Activated naive CD8-positive, alpha-beta T cell treated with anti-CD3 and anti-CD28 coated beads, Interleukin-2, amount 10 ng/mL, durations not matched to agents 7 days and 5 days (primary cell): ENCODE results near the gene SLC7A5. TPM values are rescaled to one million over a fixed set of nuclear protein-coding genes. Genes with fewer than 3 reads are reported as not detected.
"Not testable (repeated sequence)": the region's sequence is repeated elsewhere in the genome, so short reads cannot be mapped to it uniquely, and the experiment has no call there.

Experiments
- ATAC-seq: fragments of 150-1000 bp; cut with Tn5 transposase; one replicate; pipeline ENCODE4 v1.10.0; 2021; ENCODE audit warnings: low read depth, moderate library complexity
- POLR2A ChIA-PET: fragments of 350-600 bp; sonication (Branson Sonifier 250); formaldehyde crosslinking; loops from one replicate; lab custom pipeline; 2021; ENCODE audit warnings: antibody characterized with exemption; lab: Charles Lee
- DNase-seq: peaks from one replicate; pipeline ENCODE4 v3.0.0; 2021
- H3K27ac Mint-ChIP-seq: one replicate; pipeline ENCODE4 v1.8.0; 2022; ENCODE audit warnings: mild to moderate bottlenecking, mixed read lengths
- H3K27me3 Mint-ChIP-seq: one replicate; pipeline ENCODE4 v1.8.0; 2022; ENCODE audit warnings: mild to moderate bottlenecking, moderate library complexity, mixed read lengths
- H3K36me3 Mint-ChIP-seq: one replicate; pipeline ENCODE4 v1.8.0; 2021; ENCODE audit warnings: mild to moderate bottlenecking, mixed read lengths
- H3K4me1 Mint-ChIP-seq: one replicate; pipeline ENCODE4 v1.8.0; 2021; ENCODE audit warnings: mixed read lengths
- H3K4me3 Mint-ChIP-seq: one replicate; pipeline ENCODE4 v1.8.0; 2022; ENCODE audit warnings: mild to moderate bottlenecking, moderate library complexity, mixed read lengths
- H3K9me3 Mint-ChIP-seq: one replicate; pipeline ENCODE4 v1.8.0; 2021; ENCODE audit warnings: mixed read lengths
- total RNA-seq, 2 experiments: library from RNA; stranded (reverse); gene quantifications; one replicate each; pipeline ENCODE4 v1.2.3, GENCODE V29; 2021

Gene SLC7A5
- total RNA-seq, 2 experiments from 2014 or later: 59.2 to 63.9 TPM

- no peak for DNase-seq
- H3K4me3 Mint-ChIP-seq: no peak overlapping the region
- no peak overlapping the region for H3K27ac Mint-ChIP-seq
- no peak for ATAC-seq
- H3K36me3 Mint-ChIP-seq: no peaks in the 10 kb centered on the region
- H3K4me1 Mint-ChIP-seq: peaks cover 8% of the 10 kb centered on the region
- peaks cover 5% of the 10 kb centered on the region for H3K9me3 Mint-ChIP-seq
- POLR2A ChIA-PET: interaction anchor here (0.9 to 2.4 kb wide), 2 partner anchors 16 to 31 kb away, joined by 3 to 9 read pairs; no protein-coding TSS in a partner anchor
- H3K27me3 Mint-ChIP-seq: no peaks in the 10 kb centered on the region
Observed at GRCh38 chr16:87822108-87822970, 47.0 kb downstream of the SLC7A5 start.

GRCh38 chr16:87821376-87822107 is 47.8 kb downstream of the SLC7A5 start:
- H3K27ac Mint-ChIP-seq: peak overlapping the region; percentile 70
- POLR2A ChIA-PET: interaction anchor here (0.9 to 2.4 kb wide), 4 partner anchors 15 to 47 kb away, joined by 3 to 9 read pairs (median 4); partner anchors contain the start of gene SLC7A5
- DNase-seq: no peak
- H3K4me1 Mint-ChIP-seq: peaks cover 10% of the 10 kb centered on the region
- no peak overlapping the region for H3K4me3 Mint-ChIP-seq
- H3K9me3 Mint-ChIP-seq: peaks cover 8% of the 10 kb centered on the region
- no peaks in the 10 kb centered on the region for H3K27me3 Mint-ChIP-seq
- peak; percentile 37 for ATAC-seq
- H3K36me3 Mint-ChIP-seq: no peaks in the 10 kb centered on the region

- no peaks in the 10 kb centered on the region for H3K27me3 Mint-ChIP-seq
- H3K36me3 Mint-ChIP-seq: no peaks in the 10 kb centered on the region
- H3K9me3 Mint-ChIP-seq: peaks cover 8% of the 10 kb centered on the region
- POLR2A ChIA-PET: interaction anchor here (0.6 to 0.9 kb wide), 2 partner anchors 13 to 55 kb away, joined by 3 to 4 read pairs; no protein-coding TSS in a partner anchor
- DNase-seq (no peak), ATAC-seq (no peak)
- H3K4me3 Mint-ChIP-seq: no peak overlapping the region
- H3K27ac Mint-ChIP-seq: no peak overlapping the region
- H3K4me1 Mint-ChIP-seq: peaks cover 10% of the 10 kb centered on the region
Observed at GRCh38 chr16:87819983-87820382, 49.3 kb downstream of the SLC7A5 start.

- POLR2A ChIA-PET: interaction anchor here (0.6 kb wide), 1 partner anchor 56 kb away, joined by 3 read pairs; no protein-coding TSS in a partner anchor
- H3K9me3 Mint-ChIP-seq: peaks cover 8% of the 10 kb centered on the region
- H3K4me3 Mint-ChIP-seq: no peak overlapping the region
- ATAC-seq (no peak), DNase-seq (no peak)
- H3K36me3 Mint-ChIP-seq: no peaks in the 10 kb centered on the region
- peaks cover 10% of the 10 kb centered on the region for H3K4me1 Mint-ChIP-seq
- H3K27ac Mint-ChIP-seq: no peak overlapping the region
- H3K27me3 Mint-ChIP-seq: no peaks in the 10 kb centered on the region
Observed at GRCh38 chr16:87819282-87819681, 50.0 kb downstream of the SLC7A5 start.

GRCh38 chr16:87818533-87819161 is 50.7 kb downstream of the SLC7A5 start:
- no peak overlapping the region for H3K4me3 Mint-ChIP-seq
- POLR2A ChIA-PET: no interaction called here

GRCh38 chr16:87817910-87818309 is 51.4 kb downstream of the SLC7A5 start:
- H3K4me1 Mint-ChIP-seq: peaks cover 10% of the 10 kb centered on the region
- no peak for DNase-seq
- H3K36me3 Mint-ChIP-seq: no peaks in the 10 kb centered on the region
- H3K27me3 Mint-ChIP-seq: no peaks in the 10 kb centered on the region
- no peak for ATAC-seq
- no peak overlapping the region for H3K4me3 Mint-ChIP-seq
- no peak overlapping the region for H3K27ac Mint-ChIP-seq
- peaks cover 8% of the 10 kb centered on the region for H3K9me3 Mint-ChIP-seq
- POLR2A ChIA-PET: no interaction called here

More at GRCh38 chr16:87818533-87819161, 50.7 kb downstream of the SLC7A5 start:
- Mint-ChIP-seq H3K27me3 (no peaks in the 10 kb centered on the region), H3K9me3 (peaks cover 8% of the 10 kb centered on the region), H3K4me1 (peaks cover 10% of the 10 kb centered on the region), H3K27ac (no peak overlapping the region), H3K36me3 (no peaks in the 10 kb centered on the region)
- ATAC-seq (no peak), DNase-seq (no peak)

GRCh38 chr16:87817370-87817769 is 51.9 kb downstream of the SLC7A5 start:
- H3K36me3 Mint-ChIP-seq, DNase-seq, H3K4me3 Mint-ChIP-seq, POLR2A ChIA-PET, ATAC-seq, H3K9me3 Mint-ChIP-seq, H3K27ac Mint-ChIP-seq, H3K27me3 Mint-ChIP-seq: not testable (repeated sequence)
- peaks cover 10% of the 10 kb centered on the region for H3K4me1 Mint-ChIP-seq

GRCh38 chr16:87816507-87817100 is 52.7 kb downstream of the SLC7A5 start:
- no peak for DNase-seq
- no peaks in the 10 kb centered on the region for H3K36me3 Mint-ChIP-seq

GRCh38 chr16:87815567-87815966 is 53.7 kb downstream of the SLC7A5 start:
- POLR2A ChIA-PET: interaction anchor here (1.4 to 2.0 kb wide), 2 partner anchors 9 to 23 kb away, joined by 3 to 7 read pairs; no protein-coding TSS in a partner anchor
- ATAC-seq (no peak), DNase-seq (no peak)
- peaks cover 8% of the 10 kb centered on the region for H3K9me3 Mint-ChIP-seq
- peaks cover 8% of the 10 kb centered on the region for H3K4me1 Mint-ChIP-seq
- H3K4me3 Mint-ChIP-seq: no peak overlapping the region
- no peaks in the 10 kb centered on the region for H3K36me3 Mint-ChIP-seq
- no peak overlapping the region for H3K27ac Mint-ChIP-seq
- no peaks in the 10 kb centered on the region for H3K27me3 Mint-ChIP-seq

More at GRCh38 chr16:87816507-87817100, 52.7 kb downstream of the SLC7A5 start:
- POLR2A ChIA-PET: interaction anchor here (0.5 to 2.0 kb wide), 3 partner anchors 10 to 36 kb away, joined by 3 to 7 read pairs (median 3); no protein-coding TSS in a partner anchor
- peaks cover 10% of the 10 kb centered on the region for H3K4me1 Mint-ChIP-seq
- no peaks in the 10 kb centered on the region for H3K27me3 Mint-ChIP-seq
- H3K9me3 Mint-ChIP-seq: peaks cover 8% of the 10 kb centered on the region
- no peak for ATAC-seq
- H3K4me3 Mint-ChIP-seq: no peak overlapping the region
- H3K27ac Mint-ChIP-seq: no peak overlapping the region

GRCh38 chr16:87812200-87812656 is 57.1 kb downstream of the SLC7A5 start:
- Mint-ChIP-seq H3K36me3 (peaks cover 2% of the 10 kb centered on the region), H3K4me1 (peaks cover 20% of the 10 kb centered on the region), H3K9me3 (peaks cover 2% of the 10 kb centered on the region), H3K27me3 (no peaks in the 10 kb centered on the region), H3K4me3 (no peak overlapping the region), H3K27ac (no peak overlapping the region)
- ATAC-seq (no peak), DNase-seq (no peak)
- POLR2A ChIA-PET: interaction anchor here (0.8 kb wide), 1 partner anchor 53 kb away, joined by 3 read pairs; no protein-coding TSS in a partner anchor

GRCh38 chr16:87811454-87811853 is 57.9 kb downstream of the SLC7A5 start:
- H3K27ac Mint-ChIP-seq, H3K36me3 Mint-ChIP-seq, DNase-seq, H3K9me3 Mint-ChIP-seq, ATAC-seq, H3K27me3 Mint-ChIP-seq, H3K4me3 Mint-ChIP-seq: not testable (repeated sequence)
- POLR2A ChIA-PET: interaction anchor here (0.6 kb wide), 1 partner anchor 952 kb away, joined by 3 read pairs; no protein-coding TSS in a partner anchor
- peaks cover 25% of the 10 kb centered on the region for H3K4me1 Mint-ChIP-seq

GRCh38 chr16:87809150-87809902 is 60.0 kb downstream of the SLC7A5 start:
- Mint-ChIP-seq H3K36me3 (peaks cover 2% of the 10 kb centered on the region), H3K4me1 (peaks cover 29% of the 10 kb centered on the region), H3K4me3 (no peak overlapping the region), H3K27ac (peak overlapping the region; percentile 69), H3K27me3 (no peaks in the 10 kb centered on the region), H3K9me3 (no peaks in the 10 kb centered on the region)
- ATAC-seq: no peak
- POLR2A ChIA-PET: no interaction called here
- DNase-seq: no peak
